SHP77 treated with DMSO at 0.1 percent for 48 hours (cell line): ENCODE results near the gene HINT3.
A peak's percentile ranks its signal among the peaks of the same experiment; 100 is the strongest.
"Not testable (repeated sequence)": the region's sequence is repeated elsewhere in the genome, so short reads cannot be mapped to it uniquely, and the experiment has no call there.

ENCODE experiments used
- DNase-seq: peaks from one replicate; lab custom pipeline; 2025; lab: John Stamatoyannopoulos, UW

The HINT3 gene

GRCh38 chr6:125940247-125941041 lies 16.1 kb upstream of the HINT3 start:
- DNase-seq, result no peak

- no peak for DNase-seq
These were observed 13.7 kb upstream of the HINT3 start for GRCh38 chr6:125942672-125943527.

GRCh38 chr6:125943528-125944433 lies 12.8 kb upstream of the HINT3 start:
- DNase-seq, result no peak

DNA sequence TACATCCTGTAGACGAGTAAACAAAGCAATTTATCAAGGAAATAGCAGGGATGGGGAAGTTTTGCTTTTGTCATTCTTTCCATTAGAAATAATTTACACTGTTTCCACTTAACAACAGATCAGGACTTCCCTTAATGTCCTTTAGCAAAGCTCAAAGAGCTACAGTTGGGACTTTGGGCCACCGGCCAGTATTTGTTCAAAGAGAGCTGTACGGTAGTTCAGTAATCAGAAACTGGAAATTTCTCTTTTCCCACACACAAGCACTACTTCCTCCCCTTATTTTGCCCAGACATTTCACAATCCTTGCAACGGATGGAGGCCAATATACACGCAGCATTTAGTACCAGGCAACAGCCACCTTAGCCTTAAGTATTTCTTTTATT lies 12.1 kb upstream of the HINT3 start:
- no peak for DNase-seq

DNA sequence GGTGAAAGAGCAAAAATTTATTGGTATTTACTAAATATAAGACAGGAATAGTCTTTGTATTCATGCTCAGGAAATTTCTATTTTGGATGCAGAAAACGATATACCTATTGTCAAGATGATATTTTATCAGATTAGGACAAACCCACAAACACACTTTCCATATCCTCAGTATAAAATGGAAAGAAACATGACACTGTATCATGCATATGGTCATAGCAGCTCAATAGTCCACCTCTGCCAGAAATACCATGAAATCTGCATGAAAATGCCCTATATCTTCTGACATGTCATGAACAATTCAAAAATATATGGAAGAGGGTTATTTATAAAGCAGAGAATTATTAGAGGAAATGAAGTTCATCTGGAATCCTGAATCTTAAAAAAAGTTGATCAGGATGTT lies 11.7 kb upstream of the HINT3 start:
- no peak for DNase-seq

- no peak for DNase-seq
These were observed 11.0 kb upstream of the HINT3 start for GRCh38 chr6:125945378-125946141.

DNA sequence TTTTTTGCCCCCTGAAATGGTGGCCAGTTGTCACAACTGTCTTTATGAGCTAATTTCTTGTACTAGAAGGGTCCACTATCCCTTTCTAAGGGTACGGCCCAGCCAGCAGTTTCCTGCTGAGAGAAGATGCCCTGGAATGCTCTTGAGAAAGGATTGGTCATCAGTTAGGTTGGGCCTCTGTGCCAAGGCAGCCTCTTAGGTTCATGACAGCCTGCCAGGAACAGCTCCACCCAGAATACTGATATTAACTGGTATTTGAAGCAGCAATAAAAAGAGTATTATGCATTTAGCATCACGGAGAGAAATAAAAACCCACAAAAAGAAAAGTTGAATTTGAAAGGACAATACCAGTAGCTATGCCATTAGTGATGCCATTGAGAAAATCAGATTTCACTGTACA lies 9.0 kb upstream of the HINT3 start:
- DNase-seq, result no peak

GRCh38 chr6:125948455-125948854 lies 8.1 kb upstream of the HINT3 start:
- no peak for DNase-seq

DNA sequence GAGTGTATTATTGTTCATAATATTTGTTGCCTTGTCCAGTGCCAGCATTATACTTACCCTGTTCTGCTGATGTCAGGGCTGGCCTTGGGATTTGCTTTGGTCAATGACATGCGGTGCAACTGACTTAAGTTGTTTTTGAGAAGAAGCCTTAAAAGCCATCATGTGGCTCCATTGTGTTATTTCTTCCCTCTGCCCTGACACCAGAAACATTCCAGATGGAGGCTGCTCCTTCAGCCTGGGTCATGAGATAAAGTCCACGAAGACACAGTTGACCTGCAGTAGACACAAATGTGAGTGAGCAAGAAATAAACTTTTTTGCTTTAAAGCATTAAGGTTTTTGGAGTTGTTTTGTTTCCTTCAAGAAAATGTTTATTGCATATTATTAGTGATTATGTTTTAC lies 7.5 kb upstream of the HINT3 start:
- no peak for DNase-seq

- DNase-seq, result no peak
These were observed 6.3 kb upstream of the HINT3 start for GRCh38 chr6:125950293-125950692.

DNA sequence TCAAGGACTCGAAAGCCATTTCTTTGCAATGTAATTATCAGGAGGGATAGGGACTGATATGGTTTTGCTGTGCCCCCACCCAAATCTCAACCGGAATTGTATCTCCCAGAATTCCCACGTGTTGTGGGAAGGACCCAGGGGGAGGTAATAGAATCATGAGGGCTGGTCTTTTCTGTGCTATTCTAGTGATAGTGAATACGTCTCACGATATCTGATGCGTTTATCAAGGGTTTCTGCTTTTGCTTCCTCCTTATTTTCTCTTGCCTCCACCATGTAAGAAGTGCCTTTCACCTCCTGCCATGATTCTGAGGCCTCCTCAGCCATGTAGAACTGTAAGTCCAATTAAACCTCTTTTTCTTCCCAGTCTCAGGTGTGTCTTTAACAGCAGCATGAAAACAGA lies 5.9 kb upstream of the HINT3 start:
- DNase-seq, result not testable (repeated sequence)

DNA sequence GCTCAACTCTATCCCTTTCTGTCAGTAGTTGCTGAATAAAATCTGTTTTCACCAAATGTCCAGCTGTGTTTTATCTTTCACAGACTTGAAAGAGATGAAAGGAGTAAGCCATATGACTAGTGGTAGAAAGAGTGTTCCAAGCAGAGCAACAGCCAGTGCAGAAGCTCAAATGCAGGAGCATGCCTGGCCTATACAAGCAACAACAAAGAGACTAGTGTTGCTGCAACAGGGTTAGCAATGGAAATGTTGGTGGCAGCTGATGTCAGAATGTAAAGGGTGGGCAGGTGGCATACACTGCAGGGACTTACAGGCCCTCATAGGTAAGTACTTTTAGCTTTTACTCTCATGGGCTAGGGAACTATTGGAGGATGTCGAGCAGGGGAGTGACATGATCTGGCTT lies 5.2 kb upstream of the HINT3 start:
- no peak for DNase-seq

- DNase-seq, result peak; percentile 9
These were observed 3.6 kb upstream of the HINT3 start for GRCh38 chr6:125952764-125953501.

- DNase-seq, result peak; percentile 67
These were observed 3.1 kb upstream of the HINT3 start for GRCh38 chr6:125953502-125953875.

DNA sequence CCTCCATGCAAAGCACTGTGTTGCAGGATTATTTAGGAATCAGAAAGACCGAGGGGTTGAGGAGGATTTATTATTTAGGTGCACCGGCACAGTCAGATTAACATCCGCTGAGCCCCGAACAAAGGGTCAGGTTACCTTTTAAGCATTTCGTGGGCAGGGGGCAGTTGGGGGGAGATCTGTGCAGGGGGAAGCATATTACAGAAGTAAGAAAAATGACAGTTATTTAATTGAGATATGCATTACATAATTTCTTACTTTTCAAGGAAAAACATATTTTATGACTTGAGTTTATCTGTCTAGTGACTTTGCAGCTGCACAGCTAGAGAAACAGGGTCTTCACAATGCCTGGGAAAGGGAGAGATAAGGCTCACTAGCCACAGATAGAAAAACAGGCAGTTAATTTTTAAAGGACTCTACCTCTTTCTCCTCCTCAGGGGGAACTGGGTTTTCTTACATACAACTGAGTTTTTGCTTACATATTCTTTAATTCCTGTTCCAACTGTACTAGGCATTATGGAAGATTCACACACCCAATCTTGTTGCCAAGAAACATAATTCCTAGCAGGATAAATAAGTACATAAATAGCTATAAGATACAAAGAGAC lies 1.7 kb upstream of the HINT3 start:
- DNase-seq, result no peak

GRCh38 chr6:125955973-125956372 lies 597 bp upstream of the HINT3 start:
- DNase-seq, result no peak

- DNase-seq, result no peak
These were observed 772 bp downstream of the HINT3 start for GRCh38 chr6:125957391-125957693.

DNA sequence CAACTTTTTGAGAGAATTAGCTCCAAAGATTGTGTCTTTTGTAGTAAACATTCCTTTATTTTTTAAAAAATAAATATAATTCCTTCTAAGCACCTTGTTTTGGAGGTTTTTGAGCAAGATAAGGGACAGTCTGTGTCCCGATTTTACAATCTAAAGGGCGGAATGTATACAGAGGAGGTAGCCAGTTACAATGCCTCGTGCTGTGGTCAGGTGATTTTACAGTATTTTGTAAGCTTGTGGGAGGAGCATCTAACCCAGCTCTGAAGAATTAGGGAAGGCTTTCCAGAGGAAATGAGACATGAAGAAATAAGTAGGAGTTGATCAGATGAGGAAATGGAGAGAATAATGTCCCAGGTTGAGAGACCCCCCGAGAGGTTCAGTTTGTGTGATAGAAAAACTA lies 1.3 kb downstream of the HINT3 start:
- no peak for DNase-seq

DNA sequence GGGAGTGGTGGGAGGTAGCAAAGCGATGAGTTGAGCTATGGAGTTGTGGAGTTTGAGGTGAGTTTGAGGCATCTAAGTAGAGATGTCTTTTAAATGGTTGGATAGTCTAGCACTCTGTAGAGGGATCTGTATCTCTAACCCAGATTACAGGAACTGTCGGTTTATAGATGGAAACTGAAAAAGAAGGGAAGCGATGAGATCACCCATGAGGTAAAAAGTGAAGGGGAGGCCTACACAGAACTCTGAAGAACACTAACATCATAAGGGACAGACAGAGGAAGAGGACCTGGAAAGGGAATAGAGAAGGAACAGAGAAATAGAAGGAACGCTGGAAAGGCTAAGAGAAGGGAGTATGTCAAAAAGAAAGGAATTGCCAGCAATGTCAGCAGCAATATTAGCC lies 2.5 kb downstream of the HINT3 start:
- no peak for DNase-seq

DNA sequence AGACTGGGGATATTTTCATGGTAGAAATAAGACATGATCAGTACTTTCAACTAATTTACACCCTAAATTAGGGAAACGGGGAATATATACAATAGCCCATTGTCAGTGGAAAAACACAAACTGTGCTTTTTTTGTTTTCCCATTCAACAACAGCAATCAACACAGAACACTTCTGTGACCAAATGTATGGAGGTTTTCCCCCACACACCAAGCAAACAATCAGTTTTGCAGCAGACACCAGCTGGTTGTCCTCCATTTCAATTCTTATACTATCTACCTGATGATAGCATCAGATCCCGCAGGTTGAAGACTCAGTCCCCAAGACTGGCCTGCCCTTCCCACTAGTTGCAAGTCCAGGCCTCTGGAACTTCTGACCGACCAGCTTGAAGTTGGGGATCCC lies 4.5 kb downstream of the HINT3 start:
- DNase-seq, result no peak
